K562 (cell line): ENCODE data around the gene UBAC2. TPM values are rescaled to one million over a fixed set of nuclear protein-coding genes. Genes with fewer than 3 reads are reported as not detected.

Source experiments
- ATAC-seq: fragments of 200-7000 bp; cut with Tn5 transposase; 3 replicates; pipeline ENCODE4 v1.9.1; 2020; ENCODE audit warnings: moderate library complexity
- BruUV-seq: library from RNA; stranded (reverse); fragments of 400-500 nt; replicated peaks from 2 replicates; lab custom pipeline; 2021; lab: Mats Ljungman, UMichigan
- CTCF ChIA-PET: fragments of 300-600 bp; formaldehyde crosslinking; extraction: SDS; loops from one replicate; lab custom pipeline; 2021; ENCODE audit warnings: low intra/inter-chr PET ratio; lab: Yijun Ruan, JAX
- POLR2A ChIA-PET: fragments of 300-600, 350-650 bp; sonication (Branson Sonifier 250); formaldehyde crosslinking; extraction: SDS; loops from one replicate; lab custom pipeline; 2021; ENCODE audit warnings: antibody characterized with exemption, inconsistent platforms; lab: Yijun Ruan, JAX
- DNase-seq, 4 experiments: peaks; one replicate each; pipeline versions ENCODE4 v3.0.0 to v3.0.0-alpha.2; 2011 to 2018; ENCODE audit warnings: low spot score in 3 of 4, mixed read lengths in 3 of 4; ENCODE audit errors: extremely low read depth in 1 of 4
- FAIRE-seq: peaks from 2 replicates; lab custom pipeline; 2011; peaks lifted over from hg19 to GRCh38; lab: Jason Lieb, UNC
- H2AFZ ChIP-seq: 2 replicates; pipeline ENCODE4 v1.6.0; 2011; ENCODE audit warnings: low read depth, low read length, control low read depth, inconsistent platforms
- H3K27ac ChIP-seq: fragments of 200-600 bp; 3 replicates; pipeline ENCODE4 v1.8.0; 2011; ENCODE audit warnings: low read depth, mild to moderate bottlenecking, control low read depth, inconsistent platforms, low read length, moderate library complexity, mixed read lengths; ENCODE audit errors: extremely low read depth
- H3K27me3 ChIP-seq, 2 experiments: fragments of 300-600 bp in 1 of 2; 2 replicates in 1 of 2; 3 replicates in 1 of 2; pipeline versions ENCODE4 v1.6.0 to v1.8.0; 2011; ENCODE audit warnings: inconsistent platforms in 2 of 2, low read length in 2 of 2, mild to moderate bottlenecking in 1 of 2, mixed read lengths in 1 of 2, moderate library complexity in 1 of 2; ENCODE audit not compliant: control insufficient read depth in 2 of 2, insufficient read depth in 2 of 2
- H3K36me3 ChIP-seq: fragments of 300-600 bp; 3 replicates; pipeline ENCODE4 v1.8.0; 2011; ENCODE audit warnings: mild to moderate bottlenecking, low read length, inconsistent platforms; ENCODE audit not compliant: control insufficient read depth, insufficient read depth
- H3K4me1 ChIP-seq, 2 experiments: fragments of 200-600 bp in 1 of 2; replicated peaks in 1 of 2; 2 replicates in 1 of 2; 3 replicates in 1 of 2; pipeline versions ENCODE4 v1.5.1 to v1.8.0; 2011; ENCODE audit warnings: inconsistent platforms in 2 of 2, low read length in 2 of 2, mild to moderate bottlenecking in 1 of 2, mixed read lengths in 1 of 2, moderate library complexity in 1 of 2; ENCODE audit not compliant: control insufficient read depth in 2 of 2, insufficient read depth in 2 of 2
- H3K4me2 ChIP-seq: 2 replicates; pipeline ENCODE4 v1.6.1; 2011; ENCODE audit warnings: low read length, control low read depth, inconsistent platforms, mixed read lengths; ENCODE audit not compliant: insufficient read depth
- H3K4me3 ChIP-seq: fragments of 200-600 bp; sonication (generic), shearing (Covaris generic); 2 replicates; pipeline ENCODE4 v1.5.1; 2016; ENCODE audit warnings: control low read depth, inconsistent platforms
- H3K79me2 ChIP-seq: fragments of 200-600 bp; 3 replicates; pipeline ENCODE4 v1.8.0; 2011; ENCODE audit warnings: low read length, inconsistent platforms; ENCODE audit not compliant: control insufficient read depth, insufficient read depth
- H3K9ac ChIP-seq, 2 experiments: 2 replicates each; pipeline versions ENCODE4 v1.6.0 to v1.6.1; 2011; ENCODE audit warnings: low read depth in 2 of 2, low read length in 2 of 2, control low read depth in 1 of 2, inconsistent platforms in 1 of 2, mild to moderate bottlenecking in 1 of 2, mixed read lengths in 1 of 2; ENCODE audit not compliant: insufficient read depth in 1 of 2
- H3K9me1 ChIP-seq: one replicate; pipeline ENCODE4 v1.6.0; 2011; ENCODE audit warnings: inconsistent platforms, mild to moderate bottlenecking, low read length, moderate library complexity; ENCODE audit not compliant: control insufficient read depth, insufficient read depth
- H3K9me3 ChIP-seq: replicated peaks from 2 replicates; pipeline ENCODE4 v1.5.1; 2011; ENCODE audit warnings: low read depth, low read length, inconsistent platforms; ENCODE audit not compliant: control insufficient read depth, insufficient read depth
- H4K20me1 ChIP-seq: replicated peaks from 2 replicates; pipeline ENCODE4 v1.6.1; 2011; ENCODE audit warnings: low read length, inconsistent platforms, mixed read lengths; ENCODE audit not compliant: control insufficient read depth, insufficient read depth
- BRCA1 ChIP-seq, 2 experiments: fragments of 450-650 bp in 1 of 2; sonication (generic) in 1 of 2; formaldehyde crosslinking in 1 of 2; IDR thresholded peaks; 2 replicates each; pipeline versions ENCODE4 v1.5.0 to v1.6.1; 2017 to 2020; ENCODE audit warnings: mild to moderate bottlenecking in 1 of 2, missing genetic modification reagents in 1 of 2
- BRD4 ChIP-seq: fragments of 200-600 bp; sonication (generic); IDR thresholded peaks from 2 replicates; pipeline ENCODE4 v1.6.1; 2017; ENCODE audit warnings: inconsistent platforms
- FOXA3 ChIP-seq, 2 experiments: fragments of 450-650 bp in 1 of 2; sonication (generic) in 1 of 2; formaldehyde crosslinking; IDR thresholded peaks in 1 of 2; conservative IDR thresholded peaks in 1 of 2; 2 replicates each; pipeline versions ENCODE4 v1.4.0 to v1.8.0; 2020 to 2022; ENCODE audit warnings: mild to moderate bottlenecking in 2 of 2, missing genetic modification reagents in 1 of 2
- JUNB ChIP-seq: fragments of 450-650 bp; formaldehyde crosslinking; conservative IDR thresholded peaks from 2 replicates; pipeline ENCODE4 v1.4.0; 2020; ENCODE audit warnings: mild to moderate bottlenecking
- MAFF ChIP-seq: IDR thresholded peaks from 2 replicates; pipeline ENCODE4 v1.6.1; 2012; ENCODE audit warnings: low read length, improper control_type of control experiment
- PYGO2 ChIP-seq: fragments of 450-650 bp; IDR thresholded peaks from 2 replicates; pipeline ENCODE4 v1.6.1; 2016; ENCODE audit warnings: mild to moderate bottlenecking, missing genetic modification characterization, moderate library complexity, missing compliant biosample characterization
- SLC30A9 ChIP-seq: fragments of 250-450 bp; sonication (Bioruptor Pico); IDR thresholded peaks from 2 replicates; pipeline ENCODE4 v1.8.0; 2022; ENCODE audit warnings: mild to moderate bottlenecking, moderate library complexity
- SMARCA5 ChIP-seq: fragments of 450-650 bp; IDR thresholded peaks from 2 replicates; pipeline ENCODE4 v1.6.1; 2016
- TSC22D4 ChIP-seq: fragments of 450-650 bp; IDR thresholded peaks from 2 replicates; pipeline ENCODE4 v1.6.1; 2016; ENCODE audit warnings: missing genetic modification characterization, missing biosample characterization, control low read depth
- ZNF583 ChIP-seq: fragments of 250-450 bp; sonication (Bioruptor Pico); IDR thresholded peaks from 2 replicates; pipeline ENCODE4 v1.4.0; 2020
- ZNF77 ChIP-seq: fragments of 250-450 bp; sonication (Bioruptor Pico); IDR thresholded peaks from 2 replicates; pipeline ENCODE4 v1.5.0; 2020
- WGBS: fragments of 100-300 bp; shearing (Covaris generic); methylation state at CpG from one replicate; pipeline ENCODE4 v1.1.6; 2016; ENCODE audit warnings: low coverage, mixed read lengths; ENCODE audit not compliant: insufficient coverage; ENCODE audit errors: missing lambda C conversion rate; 5-methylcytosine and 5-hydroxymethylcytosine counted together
- in situ Hi-C: fragments of 300-500 bp; cut with MboI; formaldehyde crosslinking; loops from 4 replicates; pipeline ENCODE4 v1.15.0; 2018; ENCODE audit warnings: inconsistent platforms, mixed read lengths
- intact Hi-C: fragments of 100-400 bp; cut with micrococcal nuclease; formaldehyde crosslinking; loops from 2 replicates; pipeline ENCODE4 v1.14.2; 2022
- polyA plus RNA-seq, 8 experiments: library from polyadenylated mRNA; depleted of rRNA in 4 of 8; stranded (reverse) in 5 of 8; unstranded in 3 of 8; fragments of >200 nt; fragmentation: Nextera tagmentation in 2 of 8; fragmentation: Illumina TruSeq in 1 of 8; extraction: Ambion mirVana in 2 of 8; extraction: Trizol in 1 of 8; gene quantifications; 2 replicates each; pipeline versions ENCODE4 v1.2.1 to v1.2.3, GENCODE V29; 2011 to 2014; ENCODE audit warnings: inconsistent platforms in 1 of 8, missing spikeins in 1 of 8
- total RNA-seq, 7 experiments: library from RNA; depleted of rRNA in 6 of 7; stranded (reverse); fragments of >200 nt in 6 of 7; fragmentation: Illumina TruSeq in 2 of 7; extraction: Trizol in 2 of 7; gene quantifications; 2 replicates each; pipeline versions ENCODE4 v1.2.1 to v1.2.3, GENCODE V29; 2011 to 2021; ENCODE audit warnings: low replicate concordance in 1 of 7
- TF ChIP-seq, protein P1 (sequence below), 2 experiments: fragments of 200-800 bp in 1 of 2; sonication (Bioruptor generic) in 1 of 2; sonication (generic) in 1 of 2; formaldehyde crosslinking in 1 of 2; IDR thresholded peaks in 1 of 2; conservative IDR thresholded peaks in 1 of 2; 2 replicates each; pipeline versions ENCODE4 v1.5.0 to v1.6.1; 2016 to 2020; ENCODE audit warnings: missing compliant biosample characterization in 1 of 2, missing genetic modification characterization in 1 of 2, missing genetic modification reagents in 1 of 2
- TF ChIP-seq, protein P2 (sequence below): fragments of 250-450 bp; sonication (Bioruptor Pico); IDR thresholded peaks from 2 replicates; pipeline ENCODE4 v1.9.0; 2021; ENCODE audit warnings: mild to moderate bottlenecking
- TF ChIP-seq, protein P3 (sequence below): fragments of 450-650 bp; IDR thresholded peaks from 2 replicates; pipeline ENCODE4 v1.6.1; 2016; ENCODE audit warnings: mild to moderate bottlenecking

UBAC2 gene
- total and polyA plus RNA-seq, 9 of the 15 experiments (the other 6 are each of a cell fraction or from before 2014, with no cell fraction given) = 6.0 to 84.1 (median 32.3) TPM

DNA sequence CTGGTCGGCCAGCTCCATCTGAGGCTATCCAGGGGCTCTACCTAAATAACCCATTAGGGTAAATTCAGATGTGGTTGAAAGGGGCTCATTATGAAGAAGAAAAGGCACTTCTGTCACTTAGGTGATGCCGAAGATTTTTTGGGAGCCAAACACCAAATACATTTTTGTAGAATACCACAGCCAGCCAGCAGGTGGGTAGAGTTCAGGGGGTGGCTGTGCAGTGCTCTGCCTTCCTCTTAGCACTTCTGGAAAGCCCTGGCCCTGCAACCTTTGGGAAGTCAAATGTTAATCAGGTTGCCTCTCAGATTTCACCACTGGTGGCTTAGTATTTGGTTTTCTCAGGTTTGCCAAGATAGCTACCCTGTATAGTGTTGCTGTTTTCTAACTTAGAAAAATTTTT, 76.1 kb downstream of the UBAC2 start:
- WGBS = 89% methylated on average over 2 of the region's 2 CpGs

More for the DNA sequence above, 76.1 kb downstream of the UBAC2 start:
- BruUV-seq = no TSS peak
- intact Hi-C loops = no loop called here
- no peak overlapping the region for H2AFZ ChIP-seq
- no peak for FAIRE-seq
- CTCF ChIA-PET = no interaction called here
- TF ChIP-seq TSC22D4 (tag) = no peak
- TF ChIP-seq, protein P1, sequence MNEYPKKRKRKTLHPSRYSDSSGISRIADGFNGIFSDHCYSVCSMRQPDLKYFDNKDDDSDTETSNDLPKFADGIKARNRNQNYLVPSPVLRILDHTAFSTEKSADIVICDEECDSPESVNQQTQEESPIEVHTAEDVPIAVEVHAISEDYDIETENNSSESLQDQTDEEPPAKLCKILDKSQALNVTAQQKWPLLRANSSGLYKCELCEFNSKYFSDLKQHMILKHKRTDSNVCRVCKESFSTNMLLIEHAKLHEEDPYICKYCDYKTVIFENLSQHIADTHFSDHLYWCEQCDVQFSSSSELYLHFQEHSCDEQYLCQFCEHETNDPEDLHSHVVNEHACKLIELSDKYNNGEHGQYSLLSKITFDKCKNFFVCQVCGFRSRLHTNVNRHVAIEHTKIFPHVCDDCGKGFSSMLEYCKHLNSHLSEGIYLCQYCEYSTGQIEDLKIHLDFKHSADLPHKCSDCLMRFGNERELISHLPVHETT (CRISPR knock-in tag; conservative IDR thresholded peaks at IDR 0.05 in 1 of 2, IDR thresholded peaks at IDR 0.05 in 1 of 2) = no peak
- no peak for TF ChIP-seq JUNB (CRISPR knock-in tag)
- TF ChIP-seq BRD4 = no peak
- TF ChIP-seq, protein P2, sequence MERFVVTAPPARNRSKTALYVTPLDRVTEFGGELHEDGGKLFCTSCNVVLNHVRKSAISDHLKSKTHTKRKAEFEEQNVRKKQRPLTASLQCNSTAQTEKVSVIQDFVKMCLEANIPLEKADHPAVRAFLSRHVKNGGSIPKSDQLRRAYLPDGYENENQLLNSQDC = no peak
- no peak for TF ChIP-seq SLC30A9 (CRISPR knock-in tag)
- TF ChIP-seq MAFF = no peak
- no peak for TF ChIP-seq PYGO2
- TF ChIP-seq, protein P3, sequence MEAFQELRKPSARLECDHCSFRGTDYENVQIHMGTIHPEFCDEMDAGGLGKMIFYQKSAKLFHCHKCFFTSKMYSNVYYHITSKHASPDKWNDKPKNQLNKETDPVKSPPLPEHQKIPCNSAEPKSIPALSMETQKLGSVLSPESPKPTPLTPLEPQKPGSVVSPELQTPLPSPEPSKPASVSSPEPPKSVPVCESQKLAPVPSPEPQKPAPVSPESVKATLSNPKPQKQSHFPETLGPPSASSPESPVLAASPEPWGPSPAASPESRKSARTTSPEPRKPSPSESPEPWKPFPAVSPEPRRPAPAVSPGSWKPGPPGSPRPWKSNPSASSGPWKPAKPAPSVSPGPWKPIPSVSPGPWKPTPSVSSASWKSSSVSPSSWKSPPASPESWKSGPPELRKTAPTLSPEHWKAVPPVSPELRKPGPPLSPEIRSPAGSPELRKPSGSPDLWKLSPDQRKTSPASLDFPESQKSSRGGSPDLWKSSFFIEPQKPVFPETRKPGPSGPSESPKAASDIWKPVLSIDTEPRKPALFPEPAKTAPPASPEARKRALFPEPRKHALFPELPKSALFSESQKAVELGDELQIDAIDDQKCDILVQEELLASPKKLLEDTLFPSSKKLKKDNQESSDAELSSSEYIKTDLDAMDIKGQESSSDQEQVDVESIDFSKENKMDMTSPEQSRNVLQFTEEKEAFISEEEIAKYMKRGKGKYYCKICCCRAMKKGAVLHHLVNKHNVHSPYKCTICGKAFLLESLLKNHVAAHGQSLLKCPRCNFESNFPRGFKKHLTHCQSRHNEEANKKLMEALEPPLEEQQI = no peak
- TF ChIP-seq BRCA1 (IDR thresholded peaks at IDR 0.05) = no peak
- TF ChIP-seq BRCA1 (CRISPR knock-in tag; IDR thresholded peaks at IDR 0.05) = no peak
- no peak for TF ChIP-seq SMARCA5
- no peak for TF ChIP-seq FOXA3 (CRISPR knock-in tag; conservative IDR thresholded peaks at IDR 0.05 in 1 of 2, IDR thresholded peaks at IDR 0.05 in 1 of 2)
- TF ChIP-seq ZNF583 = no peak
- no peak for TF ChIP-seq ZNF77 (CRISPR knock-in tag)
- H3K9me3 ChIP-seq = no peaks in the 10 kb centered on the region
- ATAC-seq = peak; percentile 47; the same call in 1 of the 3 replicates
- H3K79me2 ChIP-seq = peaks cover 13% of the 10 kb centered on the region
- no peaks in the 10 kb centered on the region; a peak in 1 of 5 replicates for H3K4me1 ChIP-seq
- H4K20me1 ChIP-seq = no peaks in the 10 kb centered on the region
- in situ Hi-C loops = no loop called here
- no peak overlapping the region for H3K9ac ChIP-seq
- H3K4me3 ChIP-seq = no peak overlapping the region
- no peak overlapping the region for H3K4me2 ChIP-seq
- POLR2A ChIA-PET = no interaction called here
- H3K27ac ChIP-seq = no peak overlapping the region
- H3K9me1 ChIP-seq = no peaks in the 10 kb centered on the region
- DNase-seq = no peak
- no peaks in the 10 kb centered on the region for H3K27me3 ChIP-seq
- peaks cover 26% of the 10 kb centered on the region; the same call in 2 of the 3 replicates for H3K36me3 ChIP-seq
